GM06990 (cell line): ENCODE measurements around the gene ZDHHC19.

Experiments used
- DNase-seq: peaks from one replicate; pipeline ENCODE4 v3.0.0-alpha.2; 2011; ENCODE audit not compliant: insufficient read length; ENCODE audit errors: extremely low read depth
- H3K27me3 ChIP-seq: replicated peaks from 2 replicates; pipeline ENCODE4 v1.6.0; 2011; ENCODE audit warnings: low read length; ENCODE audit not compliant: control insufficient read depth, insufficient read depth
- H3K36me3 ChIP-seq: 2 replicates; pipeline ENCODE4 v1.5.1; 2011; ENCODE audit warnings: low read length; ENCODE audit not compliant: control insufficient read depth, insufficient read depth
- H3K4me3 ChIP-seq: replicated peaks from 2 replicates; pipeline ENCODE4 v1.5.1; 2011; ENCODE audit warnings: low read depth, mild to moderate bottlenecking, control low read depth, low read length
- CTCF ChIP-seq: IDR thresholded peaks from 2 replicates; pipeline ENCODE4 v1.5.1; 2011; ENCODE audit warnings: low read length, control low read depth, mild to moderate bottlenecking, inconsistent platforms; ENCODE audit not compliant: insufficient read depth, poor library complexity, severe bottlenecking

ZDHHC19 gene

DNA sequence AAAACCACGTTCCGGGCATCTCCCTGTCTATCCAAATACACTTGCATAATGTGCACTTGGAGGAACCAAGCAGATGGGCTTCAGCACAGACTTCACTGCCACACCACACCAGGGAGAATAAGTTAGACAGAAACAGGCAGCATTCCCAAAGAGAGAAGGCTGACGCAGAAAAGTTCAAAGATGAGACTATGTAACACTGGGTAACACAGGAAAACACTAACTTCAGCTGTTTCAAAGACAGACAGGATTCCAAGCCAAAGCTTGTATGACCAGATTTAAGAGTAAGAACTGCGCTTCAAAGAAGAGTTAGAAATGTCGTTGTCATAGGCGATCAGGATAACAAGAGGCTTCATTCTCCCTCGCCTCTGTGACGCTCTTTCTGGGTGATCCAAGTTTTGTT is 25.0 kb upstream of the ZDHHC19 start:
- H3K4me3 ChIP-seq = no peak overlapping the region
- H3K36me3 ChIP-seq = peaks cover 7% of the 10 kb centered on the region
- no peaks in the 10 kb centered on the region for H3K27me3 ChIP-seq
- DNase-seq = no peak
- TF ChIP-seq CTCF = no peak

GRCh38 chr3:196235452-196236122 is 24.4 kb upstream of the ZDHHC19 start:
- Histone ChIP-seq H3K4me3 (no peak overlapping the region), H3K27me3 (no peaks in the 10 kb centered on the region), H3K36me3 (peaks cover 7% of the 10 kb centered on the region)
- no peak for DNase-seq
- no peak for TF ChIP-seq CTCF

DNA sequence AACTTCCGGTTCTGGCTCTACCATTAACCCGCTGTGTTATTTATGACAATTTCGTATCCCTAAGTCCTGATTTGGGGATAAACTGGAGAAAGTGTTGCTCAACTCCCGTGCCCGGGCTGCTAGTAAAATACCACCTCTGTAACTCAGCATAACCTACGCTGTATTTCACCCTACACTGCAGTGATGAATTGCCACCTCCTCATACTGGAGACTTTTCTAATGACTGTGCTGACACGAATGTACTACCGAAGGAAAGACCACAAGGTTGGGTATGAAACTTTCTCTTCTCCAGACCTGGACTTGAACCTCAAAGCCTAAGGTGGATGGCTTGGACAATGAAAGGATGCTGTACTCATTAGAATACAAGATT is 21.7 kb upstream of the ZDHHC19 start:
- H3K27me3 ChIP-seq = no peaks in the 10 kb centered on the region
- no peak for TF ChIP-seq CTCF
- H3K4me3 ChIP-seq = no peak overlapping the region
- H3K36me3 ChIP-seq = peaks cover 5% of the 10 kb centered on the region
- no peak for DNase-seq

GRCh38 chr3:196232154-196232881 is 21.1 kb upstream of the ZDHHC19 start:
- TF ChIP-seq CTCF = no peak
- DNase-seq = no peak
- peaks cover 2% of the 10 kb centered on the region for H3K36me3 ChIP-seq
- H3K4me3 ChIP-seq = no peak overlapping the region
- H3K27me3 ChIP-seq = no peaks in the 10 kb centered on the region

GRCh38 chr3:196227629-196228493 is 16.7 kb upstream of the ZDHHC19 start:
- Histone ChIP-seq H3K36me3 (no peaks in the 10 kb centered on the region), H3K4me3 (no peak overlapping the region), H3K27me3 (no peaks in the 10 kb centered on the region)
- DNase-seq = no peak
- TF ChIP-seq CTCF = no peak
